ENCODE measurements around the gene STRBP.

GRCh38 chr9:123260340-123260739, 8.0 kb downstream of the STRBP start:
- TF ChIP-seq, protein P1, sequence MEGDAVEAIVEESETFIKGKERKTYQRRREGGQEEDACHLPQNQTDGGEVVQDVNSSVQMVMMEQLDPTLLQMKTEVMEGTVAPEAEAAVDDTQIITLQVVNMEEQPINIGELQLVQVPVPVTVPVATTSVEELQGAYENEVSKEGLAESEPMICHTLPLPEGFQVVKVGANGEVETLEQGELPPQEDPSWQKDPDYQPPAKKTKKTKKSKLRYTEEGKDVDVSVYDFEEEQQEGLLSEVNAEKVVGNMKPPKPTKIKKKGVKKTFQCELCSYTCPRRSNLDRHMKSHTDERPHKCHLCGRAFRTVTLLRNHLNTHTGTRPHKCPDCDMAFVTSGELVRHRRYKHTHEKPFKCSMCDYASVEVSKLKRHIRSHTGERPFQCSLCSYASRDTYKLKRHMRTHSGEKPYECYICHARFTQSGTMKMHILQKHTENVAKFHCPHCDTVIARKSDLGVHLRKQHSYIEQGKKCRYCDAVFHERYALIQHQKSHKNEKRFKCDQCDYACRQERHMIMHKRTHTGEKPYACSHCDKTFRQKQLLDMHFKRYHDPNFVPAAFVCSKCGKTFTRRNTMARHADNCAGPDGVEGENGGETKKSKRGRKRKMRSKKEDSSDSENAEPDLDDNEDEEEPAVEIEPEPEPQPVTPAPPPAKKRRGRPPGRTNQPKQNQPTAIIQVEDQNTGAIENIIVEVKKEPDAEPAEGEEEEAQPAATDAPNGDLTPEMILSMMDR (IDR thresholded peaks at IDR 0.05) = no peak
- TF ChIP-seq POLR2A (IDR thresholded peaks at IDR 0.05) = no peak
